Activated CD4-positive, alpha-beta memory T cell treated with anti-CD3 and anti-CD28 coated beads for 36 hours (primary cell): ENCODE measurements around the gene SLC35F5. TPM values are rescaled to one million over a fixed set of nuclear protein-coding genes. Genes with fewer than 3 reads are reported as not detected.
"Not testable (repeated sequence)": the region's sequence is repeated elsewhere in the genome, so short reads cannot be mapped to it uniquely, and the experiment has no call there.

Source experiments
- CTCF ChIA-PET: fragments of 350-600 bp; sonication (Branson Sonifier 250); formaldehyde crosslinking; loops from one replicate; lab custom pipeline; 2021; ENCODE audit warnings: antibody characterized with exemption, inconsistent platforms; lab: Charles Lee
- POLR2A ChIA-PET: fragments of 350-600 bp; sonication (Branson Sonifier 250); formaldehyde crosslinking; loops from one replicate; lab custom pipeline; 2021; ENCODE audit warnings: antibody characterized with exemption; lab: Charles Lee
- DNase-seq: peaks from one replicate; pipeline ENCODE4 v3.0.0-alpha.2; 2020
- H3K27ac Mint-ChIP-seq: one replicate; pipeline ENCODE4 v1.8.0; 2021; ENCODE audit warnings: mixed read lengths
- H3K27me3 Mint-ChIP-seq: one replicate; pipeline ENCODE4 v1.8.0; 2021; ENCODE audit warnings: mixed read lengths
- H3K36me3 Mint-ChIP-seq: one replicate; pipeline ENCODE4 v1.8.0; 2021; ENCODE audit warnings: mixed read lengths
- H3K4me1 Mint-ChIP-seq: one replicate; pipeline ENCODE4 v1.8.0; 2021; ENCODE audit warnings: low read depth, mixed read lengths
- H3K4me3 Mint-ChIP-seq: one replicate; pipeline ENCODE4 v1.8.0; 2021; ENCODE audit warnings: mild to moderate bottlenecking, mixed read lengths
- H3K9me3 Mint-ChIP-seq: one replicate; pipeline ENCODE4 v1.8.0; 2021; ENCODE audit warnings: mixed read lengths
- intact Hi-C: fragments of 100-400 bp; cut with micrococcal nuclease; formaldehyde crosslinking; loops from one replicate; pipeline ENCODE4 v1.15.1; 2023
- total RNA-seq, 2 experiments: library from RNA; stranded (reverse); gene quantifications; one replicate each; pipeline ENCODE4 v1.2.3, GENCODE V29; 2021

Gene SLC35F5
- total RNA-seq, 2 experiments from 2014 or later: 21.7 to 24.3 TPM

DNA sequence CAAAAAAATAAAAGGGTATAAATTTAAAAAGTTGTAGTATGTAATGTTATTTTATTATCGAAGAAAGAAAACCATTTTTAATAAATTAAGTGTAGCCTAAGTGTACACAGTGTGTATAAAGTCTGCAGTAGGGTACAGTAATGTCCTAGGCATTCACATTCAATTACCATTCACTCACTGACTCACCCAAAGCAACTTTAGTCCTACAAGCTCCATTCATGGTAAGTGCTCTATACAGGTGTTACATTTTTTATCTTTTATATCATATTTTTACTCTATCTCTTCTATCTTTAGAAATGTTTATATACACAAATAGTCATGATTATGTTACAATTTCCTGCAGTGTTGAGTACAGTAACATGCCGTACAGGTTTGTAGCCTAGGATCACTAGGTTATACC is 69.9 kb downstream of the SLC35F5 start:
- CTCF ChIA-PET: no interaction called here
- Mint-ChIP-seq H3K4me3 (no peak overlapping the region), H3K4me1 (peaks cover 8% of the 10 kb centered on the region), H3K36me3 (no peaks in the 10 kb centered on the region), H3K27me3 (no peaks in the 10 kb centered on the region), H3K9me3 (no peaks in the 10 kb centered on the region), H3K27ac (no peak overlapping the region)
- intact Hi-C loops: no loop called here
- POLR2A ChIA-PET: no interaction called here
- DNase-seq: no peak

DNA sequence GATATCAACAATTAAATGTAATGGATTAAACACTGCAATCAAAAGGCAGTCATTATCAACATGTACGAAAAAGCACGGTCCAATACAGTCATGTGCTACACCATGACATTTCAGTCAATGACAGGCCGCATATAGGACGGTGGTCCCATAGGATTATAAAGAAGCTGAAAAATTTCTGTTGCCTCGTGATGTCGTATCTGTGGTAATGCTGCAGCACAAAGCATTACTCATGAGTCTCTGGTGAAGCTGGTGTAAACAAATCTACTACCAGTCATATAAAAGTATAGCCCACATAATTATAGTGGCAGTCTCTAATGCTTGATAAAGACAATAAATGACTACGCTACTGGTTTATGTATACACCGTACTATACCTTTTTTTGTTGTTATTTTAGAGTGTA is 71.0 kb downstream of the SLC35F5 start:
- Mint-ChIP-seq H3K9me3 (no peaks in the 10 kb centered on the region), H3K4me3 (no peak overlapping the region), H3K4me1 (peaks cover under 1% of the 10 kb centered on the region), H3K27me3 (no peaks in the 10 kb centered on the region), H3K27ac (no peak overlapping the region), H3K36me3 (no peaks in the 10 kb centered on the region)
- no peak for DNase-seq
- ChIA-PET POLR2A (no interaction called here), CTCF (interaction anchor here (0.9 kb wide), 1 partner anchor 81 kb away, joined by 3 read pairs; no protein-coding TSS in a partner anchor)
- intact Hi-C loops: no loop called here

DNA sequence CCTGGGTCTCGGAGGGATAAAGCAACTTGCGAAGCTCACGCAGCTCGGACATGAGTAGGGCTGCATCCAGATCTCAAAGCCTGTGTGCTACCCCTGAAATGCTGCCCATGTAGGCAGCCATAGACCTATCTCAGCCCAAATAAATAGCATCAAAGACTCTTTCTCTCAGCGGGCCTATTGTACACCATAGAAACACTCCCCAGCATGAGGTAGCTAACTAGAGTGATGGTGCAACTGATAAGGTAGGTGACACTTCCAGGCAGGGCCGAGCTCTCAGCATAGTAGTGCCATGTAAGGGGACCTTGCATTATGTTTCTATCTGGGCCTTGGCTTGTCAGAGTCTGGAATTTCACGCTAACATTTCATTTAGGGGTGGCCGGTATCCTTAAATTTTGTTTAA is 77.0 kb downstream of the SLC35F5 start:
- no peak overlapping the region for H3K27ac Mint-ChIP-seq
- no peaks in the 10 kb centered on the region for H3K4me1 Mint-ChIP-seq
- CTCF ChIA-PET: no interaction called here
- intact Hi-C loops: no loop called here
- H3K9me3 Mint-ChIP-seq: no peaks in the 10 kb centered on the region
- DNase-seq: no peak
- H3K27me3 Mint-ChIP-seq: no peaks in the 10 kb centered on the region
- POLR2A ChIA-PET: no interaction called here
- no peaks in the 10 kb centered on the region for H3K36me3 Mint-ChIP-seq
- H3K4me3 Mint-ChIP-seq: no peak overlapping the region

GRCh38 chr2:113677330-113677729 is 79.1 kb downstream of the SLC35F5 start:
- intact Hi-C loops: no loop called here
- no peaks in the 10 kb centered on the region for H3K9me3 Mint-ChIP-seq
- no peak for DNase-seq
- H3K27ac Mint-ChIP-seq: no peak overlapping the region
- no peaks in the 10 kb centered on the region for H3K4me1 Mint-ChIP-seq
- CTCF ChIA-PET: no interaction called here
- no peaks in the 10 kb centered on the region for H3K27me3 Mint-ChIP-seq
- no peaks in the 10 kb centered on the region for H3K36me3 Mint-ChIP-seq
- no peak overlapping the region for H3K4me3 Mint-ChIP-seq
- POLR2A ChIA-PET: no interaction called here

DNA sequence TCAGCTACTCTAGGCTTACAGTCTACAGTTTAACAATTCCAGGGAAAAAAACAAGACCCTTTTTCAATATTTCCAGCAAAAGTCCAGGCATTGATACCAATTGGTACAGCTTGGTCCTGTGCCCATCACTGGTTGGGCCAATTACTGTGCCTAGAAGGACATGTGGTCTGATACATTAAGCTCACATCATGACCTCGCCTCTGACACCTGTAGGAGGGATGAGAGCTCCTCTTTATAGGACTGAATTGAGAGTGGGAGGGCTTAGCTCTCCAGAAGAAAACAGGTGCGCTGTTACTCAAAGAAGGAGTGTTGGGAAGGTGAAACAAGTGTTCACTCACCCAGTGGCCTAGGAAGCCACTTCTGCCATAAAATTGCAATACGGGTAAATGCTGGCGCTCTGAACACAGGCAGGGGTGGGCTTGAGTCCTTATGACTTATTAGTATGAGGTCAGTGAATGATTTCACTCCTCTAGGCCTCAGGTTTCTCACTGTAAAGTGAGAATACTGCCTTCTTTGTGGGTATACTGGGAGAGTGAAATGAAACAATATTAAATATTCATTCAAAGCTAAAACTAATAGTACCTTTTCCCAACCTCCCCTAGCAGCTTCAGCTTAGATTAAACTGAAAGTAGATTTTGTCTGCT is 79.7 kb downstream of the SLC35F5 start:
- ChIA-PET CTCF (interaction anchor here (0.9 kb wide), 1 partner anchor 23 kb away, joined by 3 read pairs; no protein-coding TSS in a partner anchor), POLR2A (no interaction called here)
- no peak for DNase-seq
- intact Hi-C loops: no loop called here
- Mint-ChIP-seq H3K27me3 (no peaks in the 10 kb centered on the region), H3K9me3 (no peaks in the 10 kb centered on the region), H3K4me1 (no peaks in the 10 kb centered on the region), H3K4me3 (no peak overlapping the region), H3K27ac (no peak overlapping the region), H3K36me3 (no peaks in the 10 kb centered on the region)

GRCh38 chr2:113675875-113676274 is 80.6 kb downstream of the SLC35F5 start:
- Mint-ChIP-seq H3K9me3 (no peaks in the 10 kb centered on the region), H3K4me3 (no peak overlapping the region), H3K36me3 (no peaks in the 10 kb centered on the region), H3K27me3 (no peaks in the 10 kb centered on the region), H3K27ac (no peak overlapping the region), H3K4me1 (no peaks in the 10 kb centered on the region)
- DNase-seq: no peak
- ChIA-PET CTCF (no interaction called here), POLR2A (no interaction called here)
- intact Hi-C loops: no loop called here

DNA sequence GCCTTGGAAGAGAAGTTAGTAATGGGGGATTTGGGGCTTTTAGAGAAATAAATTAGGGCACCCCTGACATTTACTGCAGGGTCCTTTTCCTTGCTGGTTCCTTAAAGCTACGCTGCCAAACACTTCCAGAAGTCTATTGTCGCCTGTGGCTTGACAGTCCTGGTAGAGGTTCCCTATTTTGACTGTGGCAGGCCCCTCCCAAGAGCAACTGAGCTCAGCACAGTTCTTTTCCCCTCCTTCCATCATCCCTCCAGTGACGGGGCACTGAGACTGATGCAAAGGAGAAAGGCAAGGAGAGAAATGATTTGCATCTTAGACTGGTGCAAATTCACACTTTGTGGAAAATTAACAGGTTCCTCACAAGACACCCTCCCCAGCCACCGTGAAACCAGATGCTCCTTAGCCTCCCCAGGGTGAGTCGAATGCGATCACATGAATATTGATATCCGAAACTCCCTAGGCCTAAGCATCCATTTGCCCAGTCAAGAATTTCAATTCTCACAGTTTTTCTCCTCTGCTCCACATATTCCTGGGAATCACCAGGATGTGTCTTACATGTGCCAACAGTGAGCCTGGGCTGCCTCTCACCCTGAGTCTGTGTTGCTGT is 84.0 kb downstream of the SLC35F5 start:
- no peak overlapping the region for H3K4me3 Mint-ChIP-seq
- H3K27me3 Mint-ChIP-seq: no peaks in the 10 kb centered on the region
- H3K9me3 Mint-ChIP-seq: no peaks in the 10 kb centered on the region
- no peak overlapping the region for H3K27ac Mint-ChIP-seq
- H3K4me1 Mint-ChIP-seq: no peaks in the 10 kb centered on the region
- intact Hi-C loops: no loop called here
- ChIA-PET POLR2A (no interaction called here), CTCF (no interaction called here)
- H3K36me3 Mint-ChIP-seq: no peaks in the 10 kb centered on the region
- no peak for DNase-seq

GRCh38 chr2:113669013-113669412 is 87.4 kb downstream of the SLC35F5 start:
- intact Hi-C loops, POLR2A ChIA-PET, H3K9me3 Mint-ChIP-seq, H3K4me1 Mint-ChIP-seq, H3K27ac Mint-ChIP-seq, H3K4me3 Mint-ChIP-seq, H3K36me3 Mint-ChIP-seq, H3K27me3 Mint-ChIP-seq, CTCF ChIA-PET, DNase-seq: not testable (repeated sequence)

GRCh38 chr2:113664761-113665533 is 91.5 kb downstream of the SLC35F5 start:
- H3K9me3 Mint-ChIP-seq, POLR2A ChIA-PET, H3K27ac Mint-ChIP-seq: not testable (repeated sequence)

GRCh38 chr2:113663285-113664060 is 93.0 kb downstream of the SLC35F5 start:
- H3K27me3 Mint-ChIP-seq, H3K4me3 Mint-ChIP-seq, H3K36me3 Mint-ChIP-seq, H3K9me3 Mint-ChIP-seq, CTCF ChIA-PET, H3K4me1 Mint-ChIP-seq, DNase-seq, POLR2A ChIA-PET, intact Hi-C loops, H3K27ac Mint-ChIP-seq: not testable (repeated sequence)

More at GRCh38 chr2:113664761-113665533, 91.5 kb downstream of the SLC35F5 start:
- intact Hi-C loops, H3K27me3 Mint-ChIP-seq, DNase-seq, CTCF ChIA-PET, H3K4me1 Mint-ChIP-seq, H3K36me3 Mint-ChIP-seq, H3K4me3 Mint-ChIP-seq: not testable (repeated sequence)
